GM23338 (cell line): ENCODE results near the gene CALML5. TPM values are rescaled to one million over a fixed set of nuclear protein-coding genes. Genes with fewer than 3 reads are reported as not detected.

Experiments
- ATAC-seq: fragments of 200-7000 bp; cut with Tn5 transposase; 3 replicates; pipeline ENCODE4 v1.9.1; 2020
- DNase-seq: peaks from one replicate; pipeline ENCODE4 v3.0.0-alpha.2; 2015; ENCODE audit warnings: low spot score
- H2AFZ ChIP-seq: fragments of 200-600 bp; sonication (generic); 2 replicates; pipeline ENCODE4 v1.8.0; 2016; ENCODE audit warnings: antibody characterized with exemption, mild to moderate bottlenecking, moderate library complexity
- H3F3A ChIP-seq: fragments of 200-600 bp; sonication (generic); replicated peaks from 2 replicates; pipeline ENCODE4 v1.8.0; 2017; ENCODE audit warnings: antibody characterized with exemption, mixed run types, low read depth
- H3K27ac ChIP-seq: fragments of 200-600 bp; sonication (generic); 2 replicates; pipeline ENCODE4 v1.6.1; 2016; ENCODE audit warnings: low read depth
- H3K27me3 ChIP-seq: fragments of 200-600 bp; sonication (generic); 2 replicates; pipeline ENCODE4 v1.8.0; 2016; ENCODE audit warnings: mild to moderate bottlenecking, mixed run types, moderate library complexity; ENCODE audit not compliant: insufficient read depth
- H3K36me3 ChIP-seq: fragments of 200-600 bp; sonication (generic); 2 replicates; pipeline ENCODE4 v1.8.0; 2016; ENCODE audit warnings: mild to moderate bottlenecking; ENCODE audit not compliant: insufficient read depth
- H3K4me1 ChIP-seq: fragments of 200-600 bp; sonication (generic); 2 replicates; pipeline ENCODE4 v1.8.0; 2016; ENCODE audit warnings: mild to moderate bottlenecking, moderate library complexity; ENCODE audit not compliant: insufficient read depth
- H3K4me2 ChIP-seq: fragments of 200-600 bp; sonication (generic); 2 replicates; pipeline ENCODE4 v1.7.1; 2017; ENCODE audit warnings: mixed run types
- H3K4me3 ChIP-seq: fragments of 200-600 bp; sonication (generic); 2 replicates; pipeline ENCODE4 v1.6.1; 2016; ENCODE audit warnings: mixed run types
- H3K79me2 ChIP-seq: fragments of 200-600 bp; sonication (generic); replicated peaks from 2 replicates; pipeline ENCODE4 v1.8.0; 2017; ENCODE audit warnings: mild to moderate bottlenecking; ENCODE audit not compliant: insufficient read depth
- H3K9me2 ChIP-seq: fragments of 200-600 bp; sonication (generic); 2 replicates; pipeline ENCODE4 v1.8.0; 2017; ENCODE audit not compliant: insufficient read depth
- H4K20me1 ChIP-seq: fragments of 200-600 bp; sonication (generic); replicated peaks from 2 replicates; pipeline ENCODE4 v1.8.0; 2017; ENCODE audit warnings: mild to moderate bottlenecking; ENCODE audit not compliant: insufficient read depth
- H3K27ac Mint-ChIP-seq: 2 replicates; pipeline ENCODE4 v1.8.0; 2020; ENCODE audit warnings: inconsistent platforms, mild to moderate bottlenecking, moderate library complexity, mixed read lengths
- H3K27me3 Mint-ChIP-seq: 3 replicates; pipeline ENCODE4 v1.8.0; 2022; ENCODE audit warnings: low read depth, mild to moderate bottlenecking, moderate library complexity, mixed read lengths, inconsistent platforms; ENCODE audit not compliant: insufficient read depth, poor library complexity
- H3K36me3 Mint-ChIP-seq: 3 replicates; pipeline ENCODE4 v1.8.0; 2021; ENCODE audit warnings: low read depth, mild to moderate bottlenecking, inconsistent platforms, moderate library complexity, mixed read lengths
- H3K4me1 Mint-ChIP-seq: 3 replicates; pipeline ENCODE4 v1.8.0; 2020; ENCODE audit warnings: mild to moderate bottlenecking, inconsistent platforms, mixed read lengths
- H3K4me3 Mint-ChIP-seq: 3 replicates; pipeline ENCODE4 v1.8.0; 2021; ENCODE audit warnings: moderate library complexity, mild to moderate bottlenecking, inconsistent platforms, mixed read lengths
- H3K9me3 Mint-ChIP-seq: 3 replicates; pipeline ENCODE4 v1.8.0; 2020; ENCODE audit warnings: moderate library complexity, mild to moderate bottlenecking, inconsistent platforms, mixed read lengths
- CREB1 ChIP-seq: fragments of 250-450 bp; sonication (Bioruptor Pico); IDR thresholded peaks from 2 replicates; pipeline ENCODE4 v1.5.0; 2020; ENCODE audit warnings: low read depth, mild to moderate bottlenecking, moderate library complexity
- CTCF ChIP-seq, 2 experiments: fragments of 200-600 bp in 1 of 2; sonication (generic) in 1 of 2; conservative IDR thresholded peaks; 2 replicates each; pipeline versions ENCODE4 v1.5.1 to v1.6.1; 2016 to 2017; ENCODE audit warnings: antibody characterized with exemption in 2 of 2, low read depth in 2 of 2, mild to moderate bottlenecking in 2 of 2, moderate library complexity in 1 of 2
- ETS1 ChIP-seq: IDR thresholded peaks from 2 replicates; pipeline ENCODE4 v1.6.1; 2016; ENCODE audit warnings: antibody characterized with exemption
- EZH2 ChIP-seq: fragments of 200-600 bp; sonication (generic); IDR thresholded peaks from one replicate; pipeline ENCODE4 v1.8.0; 2017; ENCODE audit warnings: antibody characterized with exemption, mild to moderate bottlenecking, low read depth; ENCODE audit not compliant: unreplicated experiment
- NANOG ChIP-seq: IDR thresholded peaks from 2 replicates; pipeline ENCODE4 v1.6.1; 2016; ENCODE audit warnings: antibody characterized with exemption, borderline replicate concordance
- REST ChIP-seq: IDR thresholded peaks from one replicate; pipeline ENCODE4 v1.6.1; 2018; ENCODE audit warnings: antibody characterized with exemption; ENCODE audit not compliant: unreplicated experiment
- ZNF462 ChIP-seq: fragments of 250-450 bp; sonication (Bioruptor Pico); IDR thresholded peaks from 2 replicates; pipeline ENCODE4 v1.5.0; 2020; ENCODE audit warnings: mild to moderate bottlenecking, moderate library complexity
- polyA plus RNA-seq: library from polyadenylated mRNA; unstranded; fragments of >200 nt; fragmentation: Nextera tagmentation; extraction: Ambion mirVana; gene quantifications from 2 replicates; pipeline ENCODE4 v1.2.1, GENCODE V29; 2016
- total RNA-seq: library from RNA; depleted of rRNA; stranded (reverse); fragments of >200 nt; shearing (Covaris generic); gene quantifications from 2 replicates; pipeline ENCODE4 v1.2.3, GENCODE V29; 2014

CALML5 gene
- total and polyA plus RNA-seq, 2 experiments from 2014 or later = 0.40 TPM; not detected in 1

GRCh38 chr10:5540891-5541290 is 41.5 kb upstream of the CALML5 start:
- H3K27ac Mint-ChIP-seq = no peak overlapping the region
- TF ChIP-seq CTCF (conservative IDR thresholded peaks at IDR 0.05; ENCODE audit: low read depth in 2 of 2) = no peak
- no peak for TF ChIP-seq NANOG
- no peak for TF ChIP-seq EZH2
- no peak for TF ChIP-seq ETS1
- no peak for TF ChIP-seq REST

GRCh38 chr10:5540080-5540479 is 40.7 kb upstream of the CALML5 start:
- no peaks in the 10 kb centered on the region for H3F3A ChIP-seq
- H3K36me3 Mint-ChIP-seq = peaks cover 3% of the 10 kb centered on the region; the same call in 2 of the 3 replicates
- H3K9me3 Mint-ChIP-seq = peaks cover 33% of the 10 kb centered on the region; the same call in 2 of the 3 replicates
- H3K9me2 ChIP-seq = no peaks in the 10 kb centered on the region
- H3K79me2 ChIP-seq = no peaks in the 10 kb centered on the region
- H3K4me3 ChIP-seq = no peak overlapping the region
- no peak overlapping the region for H2AFZ ChIP-seq
- ATAC-seq (no peak), DNase-seq (no peak)
- H3K27ac Mint-ChIP-seq = no peak overlapping the region
- no peaks in the 10 kb centered on the region for H3K27me3 ChIP-seq
- H3K4me3 Mint-ChIP-seq = no peak overlapping the region
- no peaks in the 10 kb centered on the region for H4K20me1 ChIP-seq
- no peaks in the 10 kb centered on the region for H3K4me1 Mint-ChIP-seq
- no peaks in the 10 kb centered on the region; the same call in 1 of the 2 replicates for H3K36me3 ChIP-seq
- H3K4me1 ChIP-seq = no peaks in the 10 kb centered on the region
- no peak overlapping the region for H3K4me2 ChIP-seq
- H3K27me3 Mint-ChIP-seq = peaks cover 9% of the 10 kb centered on the region
- H3K27ac ChIP-seq = no peak overlapping the region
- no peak for TF ChIP-seq CREB1
- TF ChIP-seq ETS1 = no peak
- no peak for TF ChIP-seq ZNF462 (CRISPR knock-in tag)

More at GRCh38 chr10:5540891-5541290, 41.5 kb upstream of the CALML5 start:
- ATAC-seq (no peak), DNase-seq (no peak)
- Histone ChIP-seq H3K36me3 (no peaks in the 10 kb centered on the region; the same call in 1 of the 2 replicates), H3K4me1 (no peaks in the 10 kb centered on the region), H3K27me3 (no peaks in the 10 kb centered on the region), H3K79me2 (no peaks in the 10 kb centered on the region), H3K4me3 (no peak overlapping the region), H3K27ac (no peak overlapping the region), H3K4me2 (no peak overlapping the region), H2AFZ (no peak overlapping the region), H3K9me2 (no peaks in the 10 kb centered on the region), H3F3A (no peaks in the 10 kb centered on the region), H4K20me1 (no peaks in the 10 kb centered on the region)
- peaks cover 9% of the 10 kb centered on the region for H3K27me3 Mint-ChIP-seq
- H3K9me3 Mint-ChIP-seq = peaks cover 33% of the 10 kb centered on the region; the same call in 2 of the 3 replicates
- H3K4me1 Mint-ChIP-seq = no peaks in the 10 kb centered on the region
- peaks cover 3% of the 10 kb centered on the region; the same call in 2 of the 3 replicates for H3K36me3 Mint-ChIP-seq
- H3K4me3 Mint-ChIP-seq = no peak overlapping the region
